CD8-positive, alpha-beta memory T cell (primary cell): Measurements from ENCODE around the gene SPATA9. TPM values are rescaled to one million over a fixed set of nuclear protein-coding genes. Genes with fewer than 3 reads are reported as not detected.
A peak's percentile ranks its signal among the peaks of the same experiment; 100 is the strongest.
"Not testable (repeated sequence)": the region's sequence is repeated elsewhere in the genome, so short reads cannot be mapped to it uniquely, and the experiment has no call there.

Experiments
- CTCF ChIA-PET: fragments of 350-600 bp; sonication (Branson Sonifier 250); formaldehyde crosslinking; loops from one replicate; lab custom pipeline; 2021; ENCODE audit warnings: antibody characterized with exemption; lab: Charles Lee
- POLR2A ChIA-PET: fragments of 350-600 bp; sonication (Branson Sonifier 250); formaldehyde crosslinking; loops from one replicate; lab custom pipeline; 2021; ENCODE audit warnings: antibody characterized with exemption; lab: Charles Lee
- DNase-seq, 5 donors: peaks; one replicate each; pipeline versions ENCODE4 v3.0.0 to v3.0.0-alpha.2; 2020 to 2022; ENCODE audit warnings: mixed read lengths in 1 of 5
- H3K27ac ChIP-seq: one replicate; pipeline ENCODE4 v1.7.0; 2013; ENCODE audit warnings: low read depth, mild to moderate bottlenecking, low read length, moderate library complexity
- H3K27me3 ChIP-seq: 2 replicates; pipeline ENCODE4 v1.7.0; 2013; ENCODE audit warnings: low read length, mild to moderate bottlenecking; ENCODE audit not compliant: insufficient read depth, poor library complexity, severe bottlenecking
- H3K36me3 ChIP-seq: 2 replicates; pipeline ENCODE4 v1.7.0; 2013; ENCODE audit warnings: mild to moderate bottlenecking, low read length, moderate library complexity; ENCODE audit not compliant: insufficient read depth
- H3K4me1 ChIP-seq: 2 replicates; pipeline ENCODE4 v1.7.0; 2013; ENCODE audit warnings: mild to moderate bottlenecking, low read length, moderate library complexity; ENCODE audit not compliant: insufficient read depth
- H3K4me3 ChIP-seq: 2 replicates; pipeline ENCODE4 v1.7.0; 2013; ENCODE audit warnings: mild to moderate bottlenecking, low read length
- H3K9me3 ChIP-seq: 2 replicates; pipeline ENCODE4 v1.7.0; 2013; ENCODE audit warnings: mild to moderate bottlenecking, low read length
- H3K27ac Mint-ChIP-seq, 8 donors: one replicate each; pipeline ENCODE4 v1.8.0; 2020 to 2021; ENCODE audit warnings: mixed read lengths in 8 of 8, mild to moderate bottlenecking in 6 of 8, inconsistent platforms in 3 of 8, moderate library complexity in 3 of 8
- H3K27me3 Mint-ChIP-seq, 2 donors: one replicate each; pipeline ENCODE4 v1.8.0; 2020 to 2021; ENCODE audit warnings: mixed read lengths in 2 of 2, mild to moderate bottlenecking in 1 of 2, moderate library complexity in 1 of 2
- H3K36me3 Mint-ChIP-seq, 3 donors: one replicate each; pipeline ENCODE4 v1.8.0; 2020 to 2021; ENCODE audit warnings: mixed read lengths in 3 of 3, inconsistent platforms in 1 of 3, mild to moderate bottlenecking in 1 of 3
- H3K4me1 Mint-ChIP-seq, 3 donors: one replicate each; pipeline ENCODE4 v1.8.0; 2020 to 2021; ENCODE audit warnings: mixed read lengths in 3 of 3, inconsistent platforms in 1 of 3, mild to moderate bottlenecking in 1 of 3
- H3K4me3 Mint-ChIP-seq, 7 donors: one replicate each; pipeline ENCODE4 v1.8.0; 2020 to 2021; ENCODE audit warnings: mixed read lengths in 7 of 7, mild to moderate bottlenecking in 6 of 7, moderate library complexity in 4 of 7, inconsistent platforms in 2 of 7
- H3K9me3 Mint-ChIP-seq, 5 donors: one replicate each; pipeline ENCODE4 v1.8.0; 2020 to 2022; ENCODE audit warnings: mixed read lengths in 5 of 5, mild to moderate bottlenecking in 3 of 5, moderate library complexity in 2 of 5, inconsistent platforms in 1 of 5
- polyA plus RNA-seq: library from polyadenylated mRNA; unstranded; fragments of 300-500 nt; fragmentation: Illumina TruSeq; gene quantifications from one replicate; pipeline ENCODE4 v1.2.3, GENCODE V29; 2021
- total RNA-seq, 2 experiments: library from RNA; stranded (reverse); gene quantifications; one replicate each; pipeline ENCODE4 v1.2.3, GENCODE V29; 2021

SPATA9 gene
- total and polyA plus RNA-seq, 3 experiments from 2014 or later: not detected

DNA sequence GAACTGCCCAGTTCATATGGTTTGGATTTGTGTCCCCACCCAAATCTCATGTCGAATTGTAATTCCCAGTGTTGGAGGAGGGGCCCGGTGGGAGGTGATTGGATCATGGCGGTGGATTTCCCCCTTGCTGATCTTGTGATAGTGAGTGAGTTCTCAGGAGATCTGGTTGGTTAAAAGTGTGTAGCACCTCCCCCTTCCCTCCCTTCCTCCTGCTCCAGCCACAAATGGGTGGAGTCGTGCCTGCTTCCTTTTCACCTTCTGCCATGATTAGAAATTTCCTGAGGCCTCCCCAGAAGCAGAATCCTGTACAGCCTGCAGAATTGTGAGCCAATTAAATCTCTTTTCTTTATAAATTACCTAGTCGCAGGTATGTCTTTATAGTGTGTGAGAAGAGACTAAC lies 23.4 kb upstream of the SPATA9 start:
- H3K4me3 ChIP-seq, H3K36me3 ChIP-seq, POLR2A ChIA-PET, H3K27me3 ChIP-seq, H3K36me3 Mint-ChIP-seq, H3K9me3 Mint-ChIP-seq, H3K4me1 Mint-ChIP-seq, H3K4me3 Mint-ChIP-seq, H3K27ac Mint-ChIP-seq, DNase-seq, H3K4me1 ChIP-seq, H3K27ac ChIP-seq, CTCF ChIA-PET, H3K9me3 ChIP-seq: not testable (repeated sequence)
- peaks cover under 1 to 27% of the 10 kb centered on the region in 2 donors for H3K27me3 Mint-ChIP-seq

DNA sequence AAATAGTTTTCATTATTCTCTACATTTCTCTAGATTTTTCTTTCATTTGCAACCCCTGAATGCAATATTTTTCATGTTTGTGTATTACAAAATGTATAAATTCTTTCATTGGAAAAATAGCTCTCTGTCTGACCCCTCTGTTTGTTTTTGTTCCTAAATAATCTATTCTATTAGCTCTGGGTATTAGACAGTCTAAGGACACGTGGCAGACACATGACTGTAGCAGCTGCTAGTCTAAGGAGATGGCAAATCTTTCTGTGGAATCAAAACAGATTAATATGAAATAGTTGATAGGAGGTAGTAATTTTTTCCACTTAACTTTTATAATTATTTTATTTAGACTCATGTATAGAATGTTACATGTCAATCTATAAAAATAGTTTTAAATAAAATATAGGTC lies 21.4 kb upstream of the SPATA9 start:
- H3K4me3 Mint-ChIP-seq: no peak overlapping the region
- no peaks in the 10 kb centered on the region for H3K4me1 ChIP-seq
- no peaks in the 10 kb centered on the region for H3K9me3 ChIP-seq
- H3K9me3 Mint-ChIP-seq: no peaks in the 10 kb centered on the region
- no peak overlapping the region for H3K27ac ChIP-seq
- no peak overlapping the region for H3K27ac Mint-ChIP-seq
- H3K36me3 ChIP-seq: no peaks in the 10 kb centered on the region
- CTCF ChIA-PET: no interaction called here
- H3K27me3 Mint-ChIP-seq: peaks cover 3 to 35% of the 10 kb centered on the region in 2 donors
- H3K36me3 Mint-ChIP-seq: no peaks in the 10 kb centered on the region
- H3K4me1 Mint-ChIP-seq: no peaks in the 10 kb centered on the region
- H3K4me3 ChIP-seq: no peak overlapping the region
- POLR2A ChIA-PET: no interaction called here
- no peak for DNase-seq
- no peaks in the 10 kb centered on the region for H3K27me3 ChIP-seq

DNA sequence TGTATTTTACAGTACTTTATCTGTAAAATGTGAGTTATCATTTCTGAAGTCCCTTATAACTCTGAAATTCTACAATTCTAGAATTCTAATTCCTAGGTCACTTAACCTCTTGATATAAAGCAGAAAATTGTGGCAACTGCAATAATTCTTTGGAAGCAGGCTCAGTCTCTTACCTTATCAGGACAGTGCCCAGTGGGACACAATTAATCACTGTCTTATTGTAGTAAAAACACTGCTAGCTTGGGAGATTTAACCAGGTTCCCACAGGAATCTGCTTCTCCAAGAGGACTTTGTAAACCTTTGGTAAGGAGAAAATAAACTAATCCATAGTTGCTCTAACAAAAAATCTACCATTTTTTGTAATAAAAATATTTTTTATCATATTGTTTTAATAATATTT lies 18.3 kb upstream of the SPATA9 start:
- Histone ChIP-seq H3K27ac (no peak overlapping the region), H3K4me3 (no peak overlapping the region), H3K36me3 (no peaks in the 10 kb centered on the region), H3K4me1 (no peaks in the 10 kb centered on the region), H3K9me3 (no peaks in the 10 kb centered on the region), H3K27me3 (no peaks in the 10 kb centered on the region)
- Mint-ChIP-seq H3K4me3 (no peak overlapping the region), H3K4me1 (no peaks in the 10 kb centered on the region), H3K27ac (no peak overlapping the region), H3K9me3 (peaks cover 0 to 2% (median 0%) of the 10 kb centered on the region in 5 donors), H3K27me3 (peaks cover 8 to 45% of the 10 kb centered on the region in 2 donors), H3K36me3 (no peaks in the 10 kb centered on the region)
- no peak for DNase-seq
- ChIA-PET CTCF (no interaction called here), POLR2A (no interaction called here)

DNA sequence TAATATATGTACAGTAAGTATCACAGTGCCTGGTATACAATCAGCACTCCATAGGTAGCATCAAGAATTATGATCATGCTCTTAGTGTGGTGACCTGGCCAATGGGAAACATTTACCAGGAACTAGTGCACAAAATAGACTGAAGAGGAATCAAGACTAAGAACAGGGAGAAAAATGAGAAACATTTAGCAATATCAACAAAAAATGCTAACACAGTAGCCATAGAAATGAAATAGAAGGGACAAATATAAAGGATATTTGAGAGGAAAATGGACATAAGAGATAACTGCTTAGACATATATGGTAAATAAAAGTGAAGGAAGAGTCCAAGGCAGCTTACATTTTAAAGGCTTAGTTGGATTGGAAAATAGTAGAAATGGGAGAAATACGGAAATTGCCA lies 16.5 kb upstream of the SPATA9 start:
- no peak overlapping the region for H3K27ac ChIP-seq
- H3K4me1 ChIP-seq: no peaks in the 10 kb centered on the region
- no peaks in the 10 kb centered on the region for H3K9me3 ChIP-seq
- Mint-ChIP-seq H3K4me3 (no peak overlapping the region), H3K36me3 (no peaks in the 10 kb centered on the region), H3K4me1 (no peaks in the 10 kb centered on the region), H3K27me3 (peaks cover 8 to 50% of the 10 kb centered on the region in 2 donors), H3K27ac (no peak overlapping the region), H3K9me3 (peaks cover 0 to 2% (median 0%) of the 10 kb centered on the region in 5 donors)
- DNase-seq: no peak
- ChIA-PET POLR2A (no interaction called here), CTCF (no interaction called here)
- H3K36me3 ChIP-seq: no peaks in the 10 kb centered on the region
- H3K4me3 ChIP-seq: no peak overlapping the region
- H3K27me3 ChIP-seq: no peaks in the 10 kb centered on the region

DNA sequence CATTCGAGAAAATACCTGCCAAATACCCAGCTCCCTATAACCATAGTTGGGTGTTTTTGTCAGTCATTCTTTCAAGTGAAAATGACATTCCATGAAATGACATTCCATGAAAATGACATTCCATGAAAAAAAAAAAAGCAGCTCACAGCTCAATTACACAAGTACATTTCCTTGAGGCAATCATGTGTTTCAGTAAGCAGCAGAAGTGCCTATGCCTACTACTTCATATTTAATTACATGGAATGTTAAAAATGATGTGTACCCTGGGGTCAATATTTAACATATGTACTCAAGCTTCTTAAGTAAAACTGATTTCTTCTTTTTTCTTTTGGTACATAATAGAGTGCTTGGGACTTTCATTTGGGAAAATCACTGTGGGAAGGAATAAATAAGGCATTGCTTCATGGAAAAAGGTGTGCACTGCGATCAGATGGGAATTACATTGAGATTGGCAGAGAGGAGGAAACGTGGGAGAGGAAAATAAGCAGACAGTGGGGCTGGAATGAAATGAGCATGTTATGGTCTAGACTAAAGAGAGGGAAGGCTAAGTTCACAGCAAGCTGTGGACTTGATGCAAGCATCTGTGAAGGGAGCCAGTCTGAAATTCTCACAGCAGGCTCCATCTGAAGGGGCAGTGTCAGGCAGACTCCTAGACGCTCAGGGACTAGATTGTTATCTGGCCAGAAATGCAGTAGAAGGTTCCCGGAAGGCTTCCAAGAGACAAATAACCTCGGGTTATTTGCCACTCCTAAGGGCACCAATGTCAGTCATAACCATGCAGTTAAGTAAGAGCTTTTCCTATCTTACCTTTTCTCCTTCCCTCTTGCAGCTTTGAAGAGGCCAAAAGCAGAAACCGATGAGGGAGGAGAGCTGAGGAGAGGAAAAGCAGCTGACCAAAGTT lies 15.2 kb upstream of the SPATA9 start:
- H3K27ac ChIP-seq: peak overlapping the region; percentile 27
- H3K4me1 Mint-ChIP-seq: no peaks in the 10 kb centered on the region
- no peak overlapping the region for H3K27ac Mint-ChIP-seq
- H3K4me3 Mint-ChIP-seq: no peak overlapping the region
- H3K36me3 Mint-ChIP-seq: no peaks in the 10 kb centered on the region
- peaks cover 0 to 2% (median 0%) of the 10 kb centered on the region in 5 donors for H3K9me3 Mint-ChIP-seq
- H3K27me3 Mint-ChIP-seq: peaks cover 8 to 41% of the 10 kb centered on the region in 2 donors
- H3K4me1 ChIP-seq: no peaks in the 10 kb centered on the region
- no peak for DNase-seq
- ChIA-PET CTCF (no interaction called here), POLR2A (no interaction called here)
- no peaks in the 10 kb centered on the region for H3K27me3 ChIP-seq
- no peak overlapping the region for H3K4me3 ChIP-seq
- H3K9me3 ChIP-seq: no peaks in the 10 kb centered on the region
- no peaks in the 10 kb centered on the region for H3K36me3 ChIP-seq

DNA sequence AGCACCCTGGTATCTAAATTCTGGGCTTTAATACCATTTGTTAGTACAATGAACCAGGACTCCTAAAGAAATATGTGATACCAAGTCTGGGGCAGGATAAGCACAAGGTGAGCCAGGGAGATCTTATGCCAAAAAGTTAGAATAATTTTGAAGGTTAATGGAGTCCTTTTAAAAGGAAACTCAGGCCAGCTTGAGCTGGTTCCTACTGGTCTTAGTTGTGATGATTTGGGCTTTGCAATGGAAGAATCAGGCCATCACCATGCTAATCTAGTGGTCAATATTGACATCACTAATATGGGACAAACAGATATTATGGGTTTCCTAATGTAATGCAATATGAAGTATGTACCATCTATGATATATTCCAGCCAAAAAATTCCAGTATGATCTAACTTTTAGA lies 7.5 kb upstream of the SPATA9 start:
- H3K4me1 ChIP-seq: no peaks in the 10 kb centered on the region
- no peak overlapping the region for H3K27ac ChIP-seq
- peaks cover 5% of the 10 kb centered on the region for H3K27me3 ChIP-seq
- H3K36me3 Mint-ChIP-seq: peaks cover 0 to 5% (median 0%) of the 10 kb centered on the region in 3 donors
- no peak for DNase-seq
- no peaks in the 10 kb centered on the region for H3K4me1 Mint-ChIP-seq
- peaks cover 0 to 28% of the 10 kb centered on the region in 2 donors for H3K27me3 Mint-ChIP-seq
- POLR2A ChIA-PET: no interaction called here
- CTCF ChIA-PET: no interaction called here
- H3K27ac Mint-ChIP-seq: no peak overlapping the region
- no peaks in the 10 kb centered on the region for H3K9me3 ChIP-seq
- no peak overlapping the region for H3K4me3 ChIP-seq
- H3K36me3 ChIP-seq: no peaks in the 10 kb centered on the region
- no peak overlapping the region for H3K4me3 Mint-ChIP-seq
- no peaks in the 10 kb centered on the region for H3K9me3 Mint-ChIP-seq

DNA sequence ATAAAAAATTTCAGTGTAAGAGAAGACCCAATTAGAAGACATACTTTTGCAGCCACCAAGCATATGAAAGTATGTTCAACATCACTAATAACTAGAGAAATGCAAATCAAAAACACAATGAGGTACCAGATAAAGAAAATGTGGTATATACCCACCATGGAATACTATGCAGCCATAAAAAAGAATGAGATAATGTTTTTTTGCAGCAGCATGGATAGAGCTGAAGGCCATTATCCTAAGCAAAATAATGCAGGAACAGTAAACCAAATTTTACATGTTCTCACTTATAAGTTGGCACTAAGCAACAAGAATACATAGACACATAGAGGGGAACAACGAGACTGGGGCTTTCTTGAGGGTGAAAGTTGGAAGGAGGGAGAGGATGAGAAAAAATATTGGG lies 6.9 kb upstream of the SPATA9 start:
- Mint-ChIP-seq H3K4me1 (no peaks in the 10 kb centered on the region), H3K27me3 (peaks cover 0 to 32% of the 10 kb centered on the region in 2 donors), H3K4me3 (no peak overlapping the region), H3K27ac (no peak overlapping the region), H3K36me3 (peaks cover 0 to 5% (median 0%) of the 10 kb centered on the region in 3 donors), H3K9me3 (no peaks in the 10 kb centered on the region)
- no peaks in the 10 kb centered on the region for H3K9me3 ChIP-seq
- CTCF ChIA-PET: no interaction called here
- no peak overlapping the region for H3K4me3 ChIP-seq
- H3K4me1 ChIP-seq: no peaks in the 10 kb centered on the region
- H3K27ac ChIP-seq: no peak overlapping the region
- peaks cover 5% of the 10 kb centered on the region for H3K27me3 ChIP-seq
- POLR2A ChIA-PET: no interaction called here
- DNase-seq: no peak
- H3K36me3 ChIP-seq: no peaks in the 10 kb centered on the region

DNA sequence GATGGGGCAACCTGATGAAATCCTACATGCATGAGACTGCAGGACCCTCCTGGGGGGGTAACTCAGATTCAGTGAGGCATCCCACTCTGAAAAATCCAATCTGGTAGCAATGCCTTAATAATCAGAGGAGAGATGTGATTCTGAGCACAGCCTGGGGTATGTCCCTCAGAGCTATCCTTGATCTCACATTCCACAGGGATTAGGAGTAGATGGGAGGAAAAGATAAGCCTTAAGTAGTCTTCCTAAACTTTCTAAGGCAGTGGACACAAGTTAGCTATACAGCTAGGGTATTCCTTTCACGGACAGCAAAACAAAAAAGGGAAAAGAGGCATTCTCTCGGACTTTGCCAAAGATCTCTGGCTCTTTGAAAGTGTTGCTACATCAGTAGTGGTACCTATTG lies 3.9 kb upstream of the SPATA9 start:
- H3K27ac Mint-ChIP-seq: no peak overlapping the region
- peaks cover 0 to 5% (median 0%) of the 10 kb centered on the region in 3 donors for H3K36me3 Mint-ChIP-seq
- no peaks in the 10 kb centered on the region for H3K9me3 Mint-ChIP-seq
- H3K9me3 ChIP-seq: no peaks in the 10 kb centered on the region
- peaks cover 8 to 51% of the 10 kb centered on the region in 2 donors for H3K27me3 Mint-ChIP-seq
- ChIA-PET POLR2A (no interaction called here), CTCF (no interaction called here)
- no peaks in the 10 kb centered on the region for H3K4me1 Mint-ChIP-seq
- no peak for DNase-seq
- H3K27me3 ChIP-seq: peaks cover 5% of the 10 kb centered on the region
- no peak overlapping the region for H3K4me3 Mint-ChIP-seq
- H3K27ac ChIP-seq: no peak overlapping the region
- H3K36me3 ChIP-seq: no peaks in the 10 kb centered on the region
- no peak overlapping the region for H3K4me3 ChIP-seq
- no peaks in the 10 kb centered on the region for H3K4me1 ChIP-seq
